Measurements from ENCODE around the gene ABCG1. TPM values are rescaled to one million over a fixed set of nuclear protein-coding genes. Genes with fewer than 3 reads are reported as not detected.

ABCG1 gene
- total and polyA plus RNA-seq, 12 donors, result 5.5 to 26.2 (median 14.6) TPM

DNA sequence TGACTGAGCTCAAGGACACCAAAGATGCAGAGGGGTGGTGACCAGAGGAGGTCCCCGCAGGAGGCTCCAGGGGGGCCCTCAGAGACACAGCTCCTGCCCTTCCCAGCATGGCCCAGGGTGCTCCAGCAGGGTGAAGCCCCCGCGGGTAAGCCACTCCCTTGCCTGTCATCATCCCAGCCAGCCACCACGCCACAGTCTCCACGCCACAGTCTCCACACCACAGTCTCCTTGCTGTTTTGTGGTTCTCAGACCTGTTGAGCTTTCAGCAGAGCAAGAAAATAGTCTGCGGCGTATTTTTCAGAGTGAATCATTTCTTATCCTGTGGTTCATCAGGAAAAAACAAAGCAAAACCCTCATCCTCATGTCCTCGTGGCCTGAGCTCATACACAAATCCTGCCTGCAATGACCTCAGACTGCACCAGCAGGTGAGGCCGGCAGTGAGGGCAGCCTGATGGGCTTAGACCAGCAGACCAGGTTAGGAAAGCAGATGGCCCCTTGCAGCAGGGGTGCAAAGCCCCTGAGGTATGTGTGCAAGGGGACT, 25.7 kb upstream of the ABCG1 start:
- no peak overlapping the region for H3K27ac ChIP-seq

GRCh38 chr21:42193721-42194120, 25.2 kb upstream of the ABCG1 start:
- intact Hi-C loops (cut with DNase I), result no loop called here
- 90 to 92% methylated on average over 6 of the region's 6 CpGs for WGBS, 2 donors
- Histone ChIP-seq H3K4me3 (no peak overlapping the region), H3K27me3 (no peaks in the 10 kb centered on the region), H3K4me1 (peaks cover 0 to 46% (median 2%) of the 10 kb centered on the region in 9 donors), H3K27ac (no peak overlapping the region), H3K9me3 (no peaks in the 10 kb centered on the region), H3K36me3 (no peaks in the 10 kb centered on the region)
- DNase-seq, result no peak
- ATAC-seq, result no peak
- TF ChIP-seq, protein P1, sequence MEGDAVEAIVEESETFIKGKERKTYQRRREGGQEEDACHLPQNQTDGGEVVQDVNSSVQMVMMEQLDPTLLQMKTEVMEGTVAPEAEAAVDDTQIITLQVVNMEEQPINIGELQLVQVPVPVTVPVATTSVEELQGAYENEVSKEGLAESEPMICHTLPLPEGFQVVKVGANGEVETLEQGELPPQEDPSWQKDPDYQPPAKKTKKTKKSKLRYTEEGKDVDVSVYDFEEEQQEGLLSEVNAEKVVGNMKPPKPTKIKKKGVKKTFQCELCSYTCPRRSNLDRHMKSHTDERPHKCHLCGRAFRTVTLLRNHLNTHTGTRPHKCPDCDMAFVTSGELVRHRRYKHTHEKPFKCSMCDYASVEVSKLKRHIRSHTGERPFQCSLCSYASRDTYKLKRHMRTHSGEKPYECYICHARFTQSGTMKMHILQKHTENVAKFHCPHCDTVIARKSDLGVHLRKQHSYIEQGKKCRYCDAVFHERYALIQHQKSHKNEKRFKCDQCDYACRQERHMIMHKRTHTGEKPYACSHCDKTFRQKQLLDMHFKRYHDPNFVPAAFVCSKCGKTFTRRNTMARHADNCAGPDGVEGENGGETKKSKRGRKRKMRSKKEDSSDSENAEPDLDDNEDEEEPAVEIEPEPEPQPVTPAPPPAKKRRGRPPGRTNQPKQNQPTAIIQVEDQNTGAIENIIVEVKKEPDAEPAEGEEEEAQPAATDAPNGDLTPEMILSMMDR (IDR thresholded peaks at IDR 0.05), result no peak

More for the DNA sequence above, 25.7 kb upstream of the ABCG1 start:
- Histone ChIP-seq H3K36me3 (no peaks in the 10 kb centered on the region), H3K4me3 (no peak overlapping the region), H3K9me3 (no peaks in the 10 kb centered on the region), H3K27me3 (no peaks in the 10 kb centered on the region), H3K4me1 (peaks cover 0 to 48% (median 5%) of the 10 kb centered on the region in 9 donors)
- intact Hi-C loops (cut with DNase I), result no loop called here
- ATAC-seq (no peak), DNase-seq (no peak)
- TF ChIP-seq, protein P1 (IDR thresholded peaks at IDR 0.05), result no peak
- 73 to 85% methylated on average over 9 of the region's 9 CpGs for WGBS, 2 donors

GRCh38 chr21:42194863-42195262, 24.1 kb upstream of the ABCG1 start:
- H3K9me3 ChIP-seq, result no peaks in the 10 kb centered on the region
- TF ChIP-seq, protein P1 (IDR thresholded peaks at IDR 0.05), result no peak
- intact Hi-C loops (cut with DNase I), result no loop called here
- DNase-seq (no peak), ATAC-seq (no peak)
- H3K27ac ChIP-seq, result peak overlapping the region in 1 of 10 donors; percentile 5
- WGBS, 2 donors, result 83 to 84% methylated on average over 9 of the region's 9 CpGs
- H3K36me3 ChIP-seq, result no peaks in the 10 kb centered on the region
- H3K27me3 ChIP-seq, result no peaks in the 10 kb centered on the region
- H3K4me3 ChIP-seq, result no peak overlapping the region
- H3K4me1 ChIP-seq, result peaks cover 0 to 46% (median 13%) of the 10 kb centered on the region in 9 donors

- Histone ChIP-seq H3K9me3 (no peaks in the 10 kb centered on the region), H3K27me3 (no peaks in the 10 kb centered on the region), H3K4me3 (no peak overlapping the region), H3K36me3 (no peaks in the 10 kb centered on the region), H3K27ac (peak overlapping the region in 1 of 10 donors; percentile 5), H3K4me1 (peaks cover 3 to 46% (median 15%) of the 10 kb centered on the region in 9 donors)
- WGBS, 2 donors, result 56 to 72% methylated on average over 6 of the region's 6 CpGs
- DNase-seq, result no peak
- TF ChIP-seq, protein P1 (IDR thresholded peaks at IDR 0.05), result no peak
- intact Hi-C loops (cut with DNase I), result no loop called here
- peak in 4 of 8 donors; percentile 31 to 44 (median 34) for ATAC-seq
These were observed 23.4 kb upstream of the ABCG1 start for GRCh38 chr21:42195378-42196031.

Measured in heart right ventricle (tissue), 16 donors.